Tibial artery (tissue), 4 donors: Measurements from ENCODE around the gene HOXA11.

Experiments
- DNase-seq, 2 donors: peaks; one replicate each; pipeline ENCODE4 v3.0.0-alpha.2; 2019
- H3K27ac ChIP-seq, 2 donors: fragments of 200-600 bp; sonication (generic) in 1 of 2; 1 replicate in 1 of 2; 2 replicates in 1 of 2; pipeline ENCODE4 v1.5.1; 2018 to 2019; ENCODE audit warnings: mild to moderate bottlenecking in 1 of 2
- H3K27me3 ChIP-seq, 2 donors: fragments of 200-600 bp; sonication (generic) in 1 of 2; one replicate each; pipeline versions ENCODE4 v1.5.1 to v1.6.0; 2016 to 2019
- H3K36me3 ChIP-seq, 3 donors: fragments of 200-600 bp; sonication (generic) in 2 of 3; one replicate each; pipeline ENCODE4 v1.5.1; 2016 to 2019; ENCODE audit warnings: mild to moderate bottlenecking in 2 of 3
- H3K4me1 ChIP-seq, 4 donors: fragments of 200-600 bp; sonication (generic) in 2 of 4; 1 replicate in 3 of 4; 2 replicates in 1 of 4; pipeline ENCODE4 v1.5.1; 2016 to 2019
- H3K4me3 ChIP-seq, 2 donors: fragments of 200-600 bp; sonication (generic) in 1 of 2; 1 replicate in 1 of 2; 2 replicates in 1 of 2; pipeline ENCODE4 v1.5.1; 2018 to 2019; ENCODE audit warnings: mild to moderate bottlenecking in 2 of 2
- H3K9me3 ChIP-seq, 3 donors: fragments of 200-600 bp; sonication (generic) in 1 of 3; one replicate each; pipeline ENCODE4 v1.5.1; 2016 to 2019
- intact Hi-C: fragments of 100-400 bp; cut with DNase I; formaldehyde crosslinking; loops from one replicate; pipeline ENCODE4 v1.15.0; 2023; ENCODE audit warnings: low total_unique reads
- TF ChIP-seq, protein P1 (sequence below), 2 experiments: fragments of 200-600 bp in 1 of 2; fragments of 450-650 bp in 1 of 2; IDR thresholded peaks; one replicate each; pipeline ENCODE4 v1.5.1; 2017 to 2019; ENCODE audit warnings: antibody characterized with exemption in 2 of 2, mild to moderate bottlenecking in 1 of 2, moderate library complexity in 1 of 2

Gene HOXA11

DNA sequence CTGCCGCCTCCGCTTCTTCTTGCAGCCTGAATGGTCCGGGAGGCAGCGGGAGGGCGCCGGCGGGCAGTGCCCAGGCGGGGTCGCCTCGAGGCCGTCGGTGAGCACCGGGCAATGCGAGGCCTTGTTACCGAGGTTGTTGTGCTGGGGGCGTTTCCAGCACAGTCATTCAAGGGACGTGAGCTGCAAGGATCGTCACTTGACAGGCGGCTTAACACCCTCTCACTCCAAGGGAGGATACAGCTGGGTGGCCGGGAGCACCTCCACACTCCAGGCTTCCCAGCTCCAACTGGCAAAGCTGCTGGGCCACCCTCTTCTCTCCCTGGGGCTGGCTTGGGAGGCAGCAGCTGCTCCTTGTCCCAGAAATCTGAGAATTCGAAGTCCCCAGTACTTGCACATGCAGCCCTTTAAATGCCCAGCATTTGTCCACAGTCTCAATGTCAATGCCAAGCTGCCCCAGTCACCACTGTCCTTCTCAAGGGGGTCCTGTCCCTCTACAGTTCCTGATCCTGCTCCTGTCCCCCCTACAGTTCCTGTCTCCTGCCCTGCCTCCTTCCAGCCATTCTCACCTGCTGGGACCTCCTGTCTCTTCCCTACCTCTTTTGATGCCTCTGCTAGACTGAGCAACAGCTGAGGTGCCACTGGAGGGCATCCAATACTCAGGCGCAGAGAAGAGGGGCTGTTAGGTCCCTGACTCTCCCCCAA is 4.4 kb upstream of the HOXA11 start:
- H3K9me3 ChIP-seq = no peaks in the 10 kb centered on the region
- H3K4me1 ChIP-seq = peaks cover 0 to 22% (median 12%) of the 10 kb centered on the region in 4 donors
- H3K36me3 ChIP-seq = no peaks in the 10 kb centered on the region
- peaks cover 0 to 91% of the 10 kb centered on the region in 2 donors for H3K27me3 ChIP-seq
- intact Hi-C loops = no loop called here
- DNase-seq = peak; percentile 16 to 57
- TF ChIP-seq, protein P1, sequence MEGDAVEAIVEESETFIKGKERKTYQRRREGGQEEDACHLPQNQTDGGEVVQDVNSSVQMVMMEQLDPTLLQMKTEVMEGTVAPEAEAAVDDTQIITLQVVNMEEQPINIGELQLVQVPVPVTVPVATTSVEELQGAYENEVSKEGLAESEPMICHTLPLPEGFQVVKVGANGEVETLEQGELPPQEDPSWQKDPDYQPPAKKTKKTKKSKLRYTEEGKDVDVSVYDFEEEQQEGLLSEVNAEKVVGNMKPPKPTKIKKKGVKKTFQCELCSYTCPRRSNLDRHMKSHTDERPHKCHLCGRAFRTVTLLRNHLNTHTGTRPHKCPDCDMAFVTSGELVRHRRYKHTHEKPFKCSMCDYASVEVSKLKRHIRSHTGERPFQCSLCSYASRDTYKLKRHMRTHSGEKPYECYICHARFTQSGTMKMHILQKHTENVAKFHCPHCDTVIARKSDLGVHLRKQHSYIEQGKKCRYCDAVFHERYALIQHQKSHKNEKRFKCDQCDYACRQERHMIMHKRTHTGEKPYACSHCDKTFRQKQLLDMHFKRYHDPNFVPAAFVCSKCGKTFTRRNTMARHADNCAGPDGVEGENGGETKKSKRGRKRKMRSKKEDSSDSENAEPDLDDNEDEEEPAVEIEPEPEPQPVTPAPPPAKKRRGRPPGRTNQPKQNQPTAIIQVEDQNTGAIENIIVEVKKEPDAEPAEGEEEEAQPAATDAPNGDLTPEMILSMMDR (IDR thresholded peaks at IDR 0.05) = no peak
- no peak overlapping the region for H3K27ac ChIP-seq
- H3K4me3 ChIP-seq = no peak overlapping the region

DNA sequence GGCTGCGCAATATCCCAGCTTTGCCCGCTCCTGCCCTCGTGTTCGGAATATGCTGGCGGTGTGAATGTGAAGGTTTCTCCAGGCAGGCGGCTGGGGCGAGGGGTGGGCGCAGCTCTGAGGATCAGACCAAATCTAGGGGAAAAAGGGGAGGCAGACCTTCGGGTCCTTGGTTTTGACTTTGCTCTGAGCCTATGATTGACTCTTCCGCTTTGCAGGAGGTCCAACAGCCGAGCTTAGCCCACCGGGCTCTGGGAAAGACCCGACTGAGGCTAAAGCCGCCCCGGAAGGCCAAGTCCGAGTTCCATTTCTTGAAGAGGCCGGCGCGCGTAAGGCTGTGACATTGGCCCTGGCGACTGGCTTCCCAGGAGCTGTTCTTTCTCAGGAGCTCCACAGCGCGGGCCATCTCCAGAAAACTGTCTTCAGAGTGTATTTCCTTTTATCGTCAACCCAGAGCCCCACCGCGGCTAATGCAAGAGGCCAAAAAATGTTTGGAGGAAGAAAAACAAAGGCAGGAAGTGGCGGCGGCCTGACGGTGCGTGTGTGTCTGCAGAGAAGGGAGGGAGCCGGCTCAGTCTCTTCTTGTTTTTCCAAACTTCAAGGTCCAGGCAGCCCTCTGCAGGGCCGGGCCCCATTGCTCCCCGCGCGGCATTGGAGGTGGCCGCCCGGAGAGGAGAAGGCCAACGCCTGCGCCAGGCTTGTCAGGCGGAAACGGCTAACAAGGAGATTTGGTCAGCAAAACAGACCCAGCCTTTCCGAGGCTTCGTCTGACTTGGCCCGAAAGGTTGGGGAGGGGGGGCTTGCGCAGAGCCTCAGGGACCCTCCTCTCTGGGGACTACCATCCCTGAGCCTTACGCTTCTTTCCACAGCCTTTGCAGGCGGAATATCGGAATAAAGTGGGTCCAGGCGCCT is 3.6 kb upstream of the HOXA11 start:
- intact Hi-C loops = no loop called here
- TF ChIP-seq, protein P1 (IDR thresholded peaks at IDR 0.05) = no peak
- peak overlapping the region; percentile 3 to 4 for H3K4me3 ChIP-seq
- H3K4me1 ChIP-seq = peaks cover 0 to 30% (median 20%) of the 10 kb centered on the region in 4 donors
- H3K9me3 ChIP-seq = no peaks in the 10 kb centered on the region
- DNase-seq = peak; percentile 38 to 66
- H3K27ac ChIP-seq = peak overlapping the region in 1 of 2 donors; percentile 44
- peaks cover 0 to 91% of the 10 kb centered on the region in 2 donors for H3K27me3 ChIP-seq
- no peaks in the 10 kb centered on the region for H3K36me3 ChIP-seq

DNA sequence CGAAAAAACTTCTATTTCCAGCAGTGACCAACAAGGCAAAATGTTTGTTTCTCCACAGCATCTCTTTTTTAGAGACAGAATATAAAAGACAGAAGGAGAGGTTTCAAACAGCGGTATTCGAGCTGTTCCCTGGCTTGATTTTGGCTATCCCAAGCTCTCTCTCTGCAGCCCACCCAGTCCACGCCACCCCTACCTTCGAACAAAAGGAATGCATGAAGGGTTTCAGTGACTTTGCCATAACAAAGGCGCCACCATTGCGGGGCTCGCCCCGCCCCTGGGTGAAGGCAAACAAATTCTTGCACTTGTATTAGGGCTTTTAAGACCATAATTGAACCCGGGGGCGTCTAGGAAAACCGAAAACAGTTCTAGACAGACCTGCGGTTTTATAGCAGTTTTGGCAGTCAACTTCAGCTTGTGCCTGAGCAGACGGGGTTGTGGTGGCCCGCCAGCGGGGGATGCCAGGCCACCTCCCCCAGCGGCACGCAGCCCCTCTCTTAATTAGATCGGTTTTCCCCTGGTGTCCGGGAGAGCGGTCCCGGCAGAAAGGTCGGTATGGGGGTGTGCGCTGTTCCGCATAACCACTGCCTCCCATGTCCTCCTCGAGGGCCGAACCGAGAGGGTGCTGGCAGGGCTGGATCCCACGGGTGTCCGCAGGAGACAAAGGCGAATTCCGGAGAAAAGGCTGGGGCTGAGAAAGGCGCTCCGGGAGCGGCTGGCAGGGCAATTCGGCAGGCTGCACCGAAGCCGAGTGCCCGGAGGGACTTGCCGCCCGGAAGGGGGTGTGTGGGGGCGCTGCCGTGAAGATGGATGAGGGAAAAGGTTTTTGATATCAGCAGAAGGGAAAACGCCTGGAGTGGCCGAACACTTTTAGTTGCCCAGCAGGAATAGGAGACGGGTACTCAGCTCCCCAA is 2.7 kb upstream of the HOXA11 start:
- H3K27me3 ChIP-seq = peaks cover 0 to 91% of the 10 kb centered on the region in 2 donors
- no peaks in the 10 kb centered on the region for H3K36me3 ChIP-seq
- TF ChIP-seq, protein P1 (IDR thresholded peaks at IDR 0.05) = no peak
- peaks cover 0 to 30% (median 24%) of the 10 kb centered on the region in 4 donors for H3K4me1 ChIP-seq
- peak overlapping the region in 1 of 2 donors; percentile 44 for H3K27ac ChIP-seq
- peak; percentile 19 to 62 for DNase-seq
- H3K9me3 ChIP-seq = no peaks in the 10 kb centered on the region
- intact Hi-C loops = no loop called here
- H3K4me3 ChIP-seq = peak overlapping the region in 1 of 2 donors; percentile 4

DNA sequence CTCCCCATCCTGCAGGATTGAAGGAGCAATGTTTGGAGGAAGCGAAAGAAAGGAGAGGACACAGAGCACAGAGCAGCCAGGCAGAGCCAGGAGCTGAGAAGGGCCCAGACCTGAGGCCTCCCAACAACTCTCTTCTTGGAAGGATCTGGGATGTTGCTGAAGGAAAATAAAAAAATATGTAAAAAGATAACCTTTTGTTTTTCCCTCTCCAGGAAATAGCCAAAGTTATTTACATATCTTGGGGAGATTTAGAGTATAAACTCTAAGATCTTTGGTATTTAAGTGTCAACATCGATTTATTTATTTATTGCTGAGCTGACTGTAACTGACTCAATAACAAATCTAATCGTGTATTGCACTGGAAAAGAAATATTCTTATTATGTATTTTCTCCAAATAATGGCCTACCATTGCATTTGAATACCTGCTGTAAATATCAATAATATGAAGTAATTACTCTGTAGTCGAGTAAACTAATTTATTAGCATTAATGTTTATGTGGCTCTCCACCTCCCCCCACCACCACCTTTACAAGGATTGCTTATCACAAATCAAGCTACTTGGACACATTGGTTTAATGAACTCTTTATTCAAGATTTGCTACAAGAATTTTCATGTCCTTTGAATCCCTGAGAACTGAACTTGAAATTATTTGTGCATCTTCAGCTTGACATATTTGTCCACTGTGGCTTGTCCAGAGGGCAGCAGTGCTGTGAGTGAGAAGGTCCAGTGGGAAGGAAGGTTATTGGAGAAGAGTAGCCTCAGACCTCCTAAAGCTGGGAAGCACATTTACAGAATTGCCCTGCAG is 1.8 kb upstream of the HOXA11 start:
- Histone ChIP-seq H3K36me3 (no peaks in the 10 kb centered on the region), H3K9me3 (no peaks in the 10 kb centered on the region), H3K27me3 (peaks cover 0 to 92% of the 10 kb centered on the region in 2 donors), H3K4me3 (no peak overlapping the region), H3K4me1 (peaks cover 0 to 23% (median 21%) of the 10 kb centered on the region in 4 donors), H3K27ac (no peak overlapping the region)
- intact Hi-C loops = no loop called here
- TF ChIP-seq, protein P1 (IDR thresholded peaks at IDR 0.05) = no peak
- DNase-seq = peak; percentile 9 to 35
